GM23338 (cell line): ENCODE measurements around the gene APOBEC3F. TPM values are rescaled to one million over a fixed set of nuclear protein-coding genes. Genes with fewer than 3 reads are reported as not detected.
"Not testable (repeated sequence)": the region's sequence is repeated elsewhere in the genome, so short reads cannot be mapped to it uniquely, and the experiment has no call there.

Source experiments
- ATAC-seq: fragments of 200-7000 bp; cut with Tn5 transposase; 3 replicates; pipeline ENCODE4 v1.9.1; 2020
- DNase-seq: peaks from one replicate; pipeline ENCODE4 v3.0.0-alpha.2; 2015; ENCODE audit warnings: low spot score
- H2AFZ ChIP-seq: fragments of 200-600 bp; sonication (generic); 2 replicates; pipeline ENCODE4 v1.8.0; 2016; ENCODE audit warnings: antibody characterized with exemption, mild to moderate bottlenecking, moderate library complexity
- H3F3A ChIP-seq: fragments of 200-600 bp; sonication (generic); replicated peaks from 2 replicates; pipeline ENCODE4 v1.8.0; 2017; ENCODE audit warnings: antibody characterized with exemption, mixed run types, low read depth
- H3K27ac ChIP-seq: fragments of 200-600 bp; sonication (generic); 2 replicates; pipeline ENCODE4 v1.6.1; 2016; ENCODE audit warnings: low read depth
- H3K27me3 ChIP-seq: fragments of 200-600 bp; sonication (generic); 2 replicates; pipeline ENCODE4 v1.8.0; 2016; ENCODE audit warnings: mild to moderate bottlenecking, mixed run types, moderate library complexity; ENCODE audit not compliant: insufficient read depth
- H3K36me3 ChIP-seq: fragments of 200-600 bp; sonication (generic); 2 replicates; pipeline ENCODE4 v1.8.0; 2016; ENCODE audit warnings: mild to moderate bottlenecking; ENCODE audit not compliant: insufficient read depth
- H3K4me1 ChIP-seq: fragments of 200-600 bp; sonication (generic); 2 replicates; pipeline ENCODE4 v1.8.0; 2016; ENCODE audit warnings: mild to moderate bottlenecking, moderate library complexity; ENCODE audit not compliant: insufficient read depth
- H3K4me2 ChIP-seq: fragments of 200-600 bp; sonication (generic); 2 replicates; pipeline ENCODE4 v1.7.1; 2017; ENCODE audit warnings: mixed run types
- H3K4me3 ChIP-seq: fragments of 200-600 bp; sonication (generic); 2 replicates; pipeline ENCODE4 v1.6.1; 2016; ENCODE audit warnings: mixed run types
- H3K79me2 ChIP-seq: fragments of 200-600 bp; sonication (generic); replicated peaks from 2 replicates; pipeline ENCODE4 v1.8.0; 2017; ENCODE audit warnings: mild to moderate bottlenecking; ENCODE audit not compliant: insufficient read depth
- H3K9me2 ChIP-seq: fragments of 200-600 bp; sonication (generic); 2 replicates; pipeline ENCODE4 v1.8.0; 2017; ENCODE audit not compliant: insufficient read depth
- H4K20me1 ChIP-seq: fragments of 200-600 bp; sonication (generic); replicated peaks from 2 replicates; pipeline ENCODE4 v1.8.0; 2017; ENCODE audit warnings: mild to moderate bottlenecking; ENCODE audit not compliant: insufficient read depth
- H3K27ac Mint-ChIP-seq: 2 replicates; pipeline ENCODE4 v1.8.0; 2020; ENCODE audit warnings: inconsistent platforms, mild to moderate bottlenecking, moderate library complexity, mixed read lengths
- H3K27me3 Mint-ChIP-seq: 3 replicates; pipeline ENCODE4 v1.8.0; 2022; ENCODE audit warnings: low read depth, mild to moderate bottlenecking, moderate library complexity, mixed read lengths, inconsistent platforms; ENCODE audit not compliant: insufficient read depth, poor library complexity
- H3K36me3 Mint-ChIP-seq: 3 replicates; pipeline ENCODE4 v1.8.0; 2021; ENCODE audit warnings: low read depth, mild to moderate bottlenecking, inconsistent platforms, moderate library complexity, mixed read lengths
- H3K4me1 Mint-ChIP-seq: 3 replicates; pipeline ENCODE4 v1.8.0; 2020; ENCODE audit warnings: mild to moderate bottlenecking, inconsistent platforms, mixed read lengths
- H3K4me3 Mint-ChIP-seq: 3 replicates; pipeline ENCODE4 v1.8.0; 2021; ENCODE audit warnings: moderate library complexity, mild to moderate bottlenecking, inconsistent platforms, mixed read lengths
- H3K9me3 Mint-ChIP-seq: 3 replicates; pipeline ENCODE4 v1.8.0; 2020; ENCODE audit warnings: moderate library complexity, mild to moderate bottlenecking, inconsistent platforms, mixed read lengths
- CREB1 ChIP-seq: fragments of 250-450 bp; sonication (Bioruptor Pico); IDR thresholded peaks from 2 replicates; pipeline ENCODE4 v1.5.0; 2020; ENCODE audit warnings: low read depth, mild to moderate bottlenecking, moderate library complexity
- CTCF ChIP-seq, 2 experiments: fragments of 200-600 bp in 1 of 2; sonication (generic) in 1 of 2; conservative IDR thresholded peaks; 2 replicates each; pipeline versions ENCODE4 v1.5.1 to v1.6.1; 2016 to 2017; ENCODE audit warnings: antibody characterized with exemption in 2 of 2, low read depth in 2 of 2, mild to moderate bottlenecking in 2 of 2, moderate library complexity in 1 of 2
- EZH2 ChIP-seq: fragments of 200-600 bp; sonication (generic); IDR thresholded peaks from one replicate; pipeline ENCODE4 v1.8.0; 2017; ENCODE audit warnings: antibody characterized with exemption, mild to moderate bottlenecking, low read depth; ENCODE audit not compliant: unreplicated experiment
- EZH2phosphoT487 ChIP-seq: fragments of 200-600 bp; sonication (generic); IDR thresholded peaks from one replicate; pipeline ENCODE4 v1.8.1; 2018; ENCODE audit warnings: antibody characterized with exemption; ENCODE audit not compliant: unreplicated experiment
- JUNB ChIP-seq: IDR thresholded peaks from one replicate; pipeline ENCODE4 v1.6.1; 2016; ENCODE audit warnings: antibody characterized with exemption; ENCODE audit not compliant: unreplicated experiment
- NANOG ChIP-seq: IDR thresholded peaks from 2 replicates; pipeline ENCODE4 v1.6.1; 2016; ENCODE audit warnings: antibody characterized with exemption, borderline replicate concordance
- POLR2AphosphoS5 ChIP-seq: IDR thresholded peaks from 2 replicates; pipeline ENCODE4 v1.6.1; 2016; ENCODE audit warnings: antibody characterized with exemption, low read depth
- REST ChIP-seq: IDR thresholded peaks from one replicate; pipeline ENCODE4 v1.6.1; 2018; ENCODE audit warnings: antibody characterized with exemption; ENCODE audit not compliant: unreplicated experiment
- STAT1 ChIP-seq: IDR thresholded peaks from one replicate; pipeline ENCODE4 v1.6.1; 2016; ENCODE audit warnings: antibody characterized with exemption; ENCODE audit not compliant: unreplicated experiment
- ZNF114 ChIP-seq: fragments of 250-450 bp; sonication (Bioruptor Pico); IDR thresholded peaks from 2 replicates; pipeline ENCODE4 v1.5.0; 2020; ENCODE audit warnings: mild to moderate bottlenecking, moderate library complexity
- ZNF331 ChIP-seq: fragments of 250-450 bp; sonication (Bioruptor Pico); IDR thresholded peaks from 2 replicates; pipeline ENCODE4 v1.5.0; 2020; ENCODE audit warnings: low read depth, mild to moderate bottlenecking, moderate library complexity
- polyA plus RNA-seq: library from polyadenylated mRNA; unstranded; fragments of >200 nt; fragmentation: Nextera tagmentation; extraction: Ambion mirVana; gene quantifications from 2 replicates; pipeline ENCODE4 v1.2.1, GENCODE V29; 2016
- total RNA-seq: library from RNA; depleted of rRNA; stranded (reverse); fragments of >200 nt; shearing (Covaris generic); gene quantifications from 2 replicates; pipeline ENCODE4 v1.2.3, GENCODE V29; 2014

The APOBEC3F gene
- total and polyA plus RNA-seq, 2 experiments from 2014 or later: 3.4 TPM

GRCh38 chr22:39039306-39040126, 1.1 kb upstream of the APOBEC3F start (continued):
- TF ChIP-seq CTCF (conservative IDR thresholded peaks at IDR 0.05; ENCODE audit: low read depth in 2 of 2) (no peak), EZH2phosphoT487 (no peak), ZNF331 (CRISPR knock-in tag) (no peak), ZNF114 (CRISPR knock-in tag) (no peak), EZH2 (no peak)

DNA sequence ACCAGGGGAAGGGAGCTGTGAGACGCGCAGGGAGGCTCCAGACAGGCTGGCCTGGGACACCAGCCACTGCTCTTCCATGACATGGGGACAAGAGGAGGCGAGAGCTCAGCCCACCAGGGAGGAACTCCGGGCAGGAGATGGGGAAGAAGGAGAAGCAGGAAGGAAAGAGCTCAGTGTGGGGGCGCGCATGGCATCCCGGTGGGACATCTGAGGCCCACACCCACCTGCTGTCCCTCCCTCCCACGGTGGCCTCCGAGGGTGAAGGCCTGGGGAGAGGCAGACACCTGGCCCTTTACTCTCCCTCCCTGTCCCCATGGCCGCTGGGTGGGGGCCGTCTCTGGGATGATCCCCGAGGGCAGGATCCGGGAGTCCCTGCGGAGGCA, 518 bp upstream of the APOBEC3F start:
- peak; percentile 8 for ATAC-seq
- not testable (repeated sequence) for H3K79me2 ChIP-seq, H3K27me3 ChIP-seq, DNase-seq, H4K20me1 ChIP-seq, H3K36me3 Mint-ChIP-seq, H2AFZ ChIP-seq, H3K9me3 Mint-ChIP-seq, H3K9me2 ChIP-seq, H3K36me3 ChIP-seq
- H3K4me1 ChIP-seq: peaks cover 38% of the 10 kb centered on the region
- H3K4me3 ChIP-seq: peak overlapping the region; percentile 63
- H3K4me1 Mint-ChIP-seq: peaks cover 52% of the 10 kb centered on the region
- peak overlapping the region; percentile 84; the same call in 1 of the 2 replicates for H3K27ac ChIP-seq
- peak overlapping the region; percentile 82 for H3K4me2 ChIP-seq
- peaks cover 18% of the 10 kb centered on the region; the same call in 1 of the 2 replicates for H3F3A ChIP-seq
- peak overlapping the region; percentile 72 for H3K4me3 Mint-ChIP-seq
- H3K27ac Mint-ChIP-seq: peak overlapping the region; percentile 90
- H3K27me3 Mint-ChIP-seq: peaks cover 19% of the 10 kb centered on the region

GRCh38 chr22:39041908-39042307, 1.2 kb downstream of the APOBEC3F start:
- Histone ChIP-seq H3K79me2 (no peaks in the 10 kb centered on the region; the same call in 1 of the 2 replicates), H3K4me1 (peaks cover 44% of the 10 kb centered on the region), H2AFZ (no peak overlapping the region), H3F3A (peaks cover 18% of the 10 kb centered on the region; the same call in 1 of the 2 replicates), H3K27me3 (no peaks in the 10 kb centered on the region), H3K4me2 (peak overlapping the region; percentile 82), H4K20me1 (no peaks in the 10 kb centered on the region), H3K4me3 (peak overlapping the region; percentile 63), H3K9me2 (no peaks in the 10 kb centered on the region), H3K36me3 (no peaks in the 10 kb centered on the region), H3K27ac (no peak overlapping the region)
- Mint-ChIP-seq H3K4me1 (peaks cover 64% of the 10 kb centered on the region), H3K9me3 (no peaks in the 10 kb centered on the region; the same call in 2 of the 3 replicates), H3K36me3 (peaks cover 10% of the 10 kb centered on the region; the same call in 2 of the 3 replicates), H3K27me3 (peaks cover 22% of the 10 kb centered on the region), H3K27ac (peak overlapping the region; percentile 36; the same call in 1 of the 2 replicates), H3K4me3 (peak overlapping the region; percentile 70; the same call in 1 of the 3 replicates)
- ATAC-seq: no peak
- DNase-seq: no peak
- no peak for TF ChIP-seq STAT1
- no peak for TF ChIP-seq ZNF114 (CRISPR knock-in tag)
- TF ChIP-seq EZH2phosphoT487: no peak
- no peak for TF ChIP-seq NANOG
- TF ChIP-seq CREB1 (CRISPR knock-in tag): no peak
- TF ChIP-seq ZNF331 (CRISPR knock-in tag): no peak
- TF ChIP-seq JUNB: no peak
- TF ChIP-seq REST: no peak
- TF ChIP-seq POLR2AphosphoS5: no peak
- no peak for TF ChIP-seq EZH2

DNA sequence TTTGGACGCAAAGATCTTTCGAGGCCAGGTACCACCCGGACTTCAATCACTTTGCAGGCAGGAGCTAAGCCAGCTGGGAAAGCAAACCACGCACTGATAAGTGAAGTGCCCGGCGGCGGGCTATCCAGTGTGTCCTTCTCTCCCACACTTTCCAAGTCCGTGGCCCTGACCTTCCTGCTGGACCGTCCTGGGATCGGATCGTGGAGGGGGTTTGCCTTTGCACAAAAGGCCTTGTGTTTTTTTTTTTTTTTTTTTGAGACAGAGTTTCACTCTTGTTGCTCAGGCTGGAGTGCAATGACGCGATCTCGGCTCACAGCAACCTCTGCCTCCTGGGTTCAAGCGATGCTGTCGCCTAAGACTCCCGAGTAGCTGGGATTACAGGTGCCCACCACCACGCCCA, 2.4 kb downstream of the APOBEC3F start:
- not testable (repeated sequence) for H3K27ac Mint-ChIP-seq

More for the DNA sequence above, 2.4 kb downstream of the APOBEC3F start:
- peaks cover 22% of the 10 kb centered on the region for H3K27me3 Mint-ChIP-seq
- H3K36me3 Mint-ChIP-seq: peaks cover 10% of the 10 kb centered on the region; the same call in 2 of the 3 replicates
- not testable (repeated sequence) for H3K4me3 ChIP-seq, DNase-seq, ATAC-seq, H3K27me3 ChIP-seq, H4K20me1 ChIP-seq, H2AFZ ChIP-seq, H3K4me3 Mint-ChIP-seq, H3K79me2 ChIP-seq, H3K4me2 ChIP-seq, H3K36me3 ChIP-seq, H3K9me3 Mint-ChIP-seq, H3K9me2 ChIP-seq, H3K27ac ChIP-seq
- peaks cover 43% of the 10 kb centered on the region for H3K4me1 ChIP-seq
- H3K4me1 Mint-ChIP-seq: peaks cover 64% of the 10 kb centered on the region
- peaks cover 18% of the 10 kb centered on the region; the same call in 1 of the 2 replicates for H3F3A ChIP-seq
